Ramos (cell line): ENCODE results near the gene EXOC1.
"Not testable (repeated sequence)": the region's sequence is repeated elsewhere in the genome, so short reads cannot be mapped to it uniquely, and the experiment has no call there.

Source experiments
- in situ Hi-C: fragments of 300-500 bp; cut with MboI; formaldehyde crosslinking; loops from one replicate; pipeline ENCODE4 v1.14.3; 2022; ENCODE audit warnings: low sequenced_read_pairs; ENCODE audit not compliant: unreplicated experiment

EXOC1 gene

DNA sequence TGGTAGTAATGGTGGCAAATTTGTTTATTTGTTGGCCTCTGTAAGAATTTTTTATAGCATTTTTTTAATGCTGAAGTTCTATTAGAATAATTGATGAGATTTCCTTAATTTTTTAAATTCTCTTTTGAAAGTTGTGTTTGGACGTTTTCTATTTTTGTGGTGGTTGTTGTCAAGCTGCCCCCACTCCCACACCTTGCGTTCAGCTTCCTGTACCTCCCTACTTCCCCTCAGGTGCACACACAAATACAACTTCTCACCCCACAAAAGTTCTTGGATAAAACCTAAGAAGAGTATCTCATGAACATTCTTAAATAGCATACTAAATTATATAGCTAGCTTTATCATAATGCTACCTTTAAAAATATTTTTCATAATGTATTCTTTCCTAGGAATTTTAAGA is 38.7 kb downstream of the EXOC1 start:
- in situ Hi-C loops, result no loop called here

DNA sequence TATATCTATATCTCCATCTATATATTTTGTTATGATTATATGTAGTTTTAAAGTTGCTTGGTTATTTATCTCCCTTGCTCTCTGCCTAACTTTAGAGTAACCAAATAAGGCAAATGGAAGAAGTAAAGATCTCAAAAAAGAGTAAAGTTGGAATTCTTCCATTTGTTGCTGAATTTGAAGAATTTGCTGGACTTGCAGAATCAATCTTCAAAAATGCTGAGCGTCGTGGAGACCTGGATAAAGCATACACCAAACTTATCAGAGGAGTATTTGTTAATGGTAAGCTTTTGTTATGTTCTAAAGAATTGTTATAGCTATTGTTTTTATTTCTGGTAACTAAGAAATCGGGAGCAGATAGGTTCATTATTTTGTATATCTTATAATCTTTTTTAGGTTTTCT is 43.2 kb downstream of the EXOC1 start:
- in situ Hi-C loops, result no loop called here

- in situ Hi-C loops, result no loop called here
Observed at GRCh38 chr4:55902677-55903076, 49.2 kb downstream of the EXOC1 start.

GRCh38 chr4:55903577-55903976 is 50.1 kb downstream of the EXOC1 start:
- in situ Hi-C loops, result no loop called here

DNA sequence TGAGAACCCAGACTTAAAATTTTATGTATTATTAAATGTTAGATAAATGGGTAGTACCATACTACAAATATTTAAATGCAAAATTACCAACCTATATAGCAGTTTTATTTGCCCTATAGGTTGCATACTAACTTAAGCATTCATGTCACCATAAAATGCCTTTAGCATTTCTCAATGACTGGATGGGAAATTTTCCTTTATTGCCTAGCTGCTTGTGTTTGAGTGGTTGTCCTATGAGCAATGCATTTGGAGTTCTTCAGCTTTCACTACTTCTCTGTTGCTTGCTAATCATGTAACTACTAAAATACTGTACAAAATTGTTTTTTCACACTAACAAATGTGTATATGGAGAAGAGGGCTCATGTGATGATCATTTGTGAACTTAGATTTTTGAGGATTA is 51.1 kb downstream of the EXOC1 start:
- in situ Hi-C loops, result no loop called here

GRCh38 chr4:55906323-55906722 is 52.9 kb downstream of the EXOC1 start:
- in situ Hi-C loops, result no loop called here

DNA sequence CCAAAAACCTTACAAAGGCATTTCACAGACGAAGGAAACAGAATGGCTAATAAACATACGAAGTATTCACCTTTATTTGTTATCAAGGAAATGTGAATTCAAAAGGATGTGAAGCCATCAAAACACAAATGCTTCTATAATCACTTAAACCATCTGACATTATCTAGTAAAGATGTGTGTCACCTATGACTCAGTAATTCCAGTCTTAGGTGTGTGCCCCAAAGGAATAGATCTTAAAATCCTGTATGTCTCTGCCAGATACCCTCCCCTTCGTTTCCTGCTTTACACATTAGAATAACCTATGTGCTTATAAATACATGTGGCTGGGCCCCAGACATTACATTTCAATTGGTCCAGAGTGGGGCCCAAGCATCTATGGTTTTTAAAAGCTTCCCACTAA is 53.5 kb downstream of the EXOC1 start:
- in situ Hi-C loops, result no loop called here

- in situ Hi-C loops, result no loop called here
Observed at GRCh38 chr4:55907469-55907868, 54.0 kb downstream of the EXOC1 start.

- in situ Hi-C loops, result no loop called here
Observed at GRCh38 chr4:55910140-55910539, 56.7 kb downstream of the EXOC1 start.

DNA sequence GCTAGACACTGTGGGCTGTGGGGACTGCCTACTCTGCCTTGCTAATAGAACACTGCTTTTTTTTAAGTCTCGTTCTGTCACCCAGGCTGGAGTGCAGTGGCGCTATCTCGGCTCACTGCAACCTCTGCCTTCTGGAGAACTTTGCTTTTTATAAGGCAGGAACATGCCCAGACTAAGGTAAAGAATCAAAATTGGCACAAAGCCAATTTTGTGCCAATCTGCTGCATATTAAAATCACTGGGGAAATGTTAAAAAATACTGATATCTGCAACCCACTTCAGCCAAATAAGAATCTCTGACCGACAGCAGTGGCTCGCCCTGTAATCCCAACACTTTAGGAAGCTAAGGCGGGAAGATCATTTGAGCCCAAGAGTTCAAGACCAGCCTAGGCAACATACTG is 58.8 kb downstream of the EXOC1 start:
- in situ Hi-C loops, result no loop called here

GRCh38 chr4:55920571-55920970 is 67.1 kb downstream of the EXOC1 start:
- in situ Hi-C loops, result no loop called here

DNA sequence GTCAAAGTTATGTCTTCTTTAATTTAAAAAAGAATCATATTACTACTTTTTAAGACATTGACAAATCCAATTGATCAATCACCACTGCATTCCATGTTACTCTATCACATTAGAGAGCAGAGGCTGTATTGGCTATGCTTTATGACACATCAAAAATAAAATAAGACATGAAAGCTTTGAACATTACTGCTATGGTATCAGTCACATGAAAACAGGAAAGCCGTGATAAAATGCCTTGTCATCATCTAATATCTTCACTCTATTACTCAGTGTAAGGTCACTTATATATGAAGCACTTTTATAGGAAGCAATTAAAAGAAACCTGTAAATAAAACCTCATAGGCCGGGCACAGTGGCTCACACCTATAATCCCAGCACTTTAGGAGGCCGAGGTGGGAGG is 67.6 kb downstream of the EXOC1 start:
- in situ Hi-C loops, result no loop called here

- in situ Hi-C loops, result no loop called here
Observed at GRCh38 chr4:55925241-55925640, 71.8 kb downstream of the EXOC1 start.

- in situ Hi-C loops, result no loop called here
Observed at GRCh38 chr4:55926610-55927009, 73.2 kb downstream of the EXOC1 start.

- in situ Hi-C loops, result no loop called here
Observed at GRCh38 chr4:55927803-55928437, 74.5 kb downstream of the EXOC1 start.

DNA sequence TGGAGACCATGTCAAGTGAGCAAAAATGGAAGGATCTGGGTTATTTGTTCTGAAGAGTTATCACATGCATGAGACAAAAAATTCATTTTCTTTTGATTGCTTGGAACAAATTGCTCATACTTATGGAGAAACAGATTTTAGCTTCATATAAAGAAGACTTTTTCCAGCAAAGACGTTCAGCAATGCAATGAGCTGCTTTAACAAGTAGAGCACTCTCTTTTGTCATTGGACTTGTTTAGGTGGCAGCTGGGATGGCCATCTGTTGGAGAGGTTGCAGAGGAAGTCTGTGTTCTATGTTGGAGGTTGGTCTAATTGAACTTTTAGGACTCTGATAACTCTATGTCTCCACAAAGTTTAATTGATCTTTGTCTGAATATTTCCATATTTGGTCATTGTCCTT is 75.4 kb downstream of the EXOC1 start:
- in situ Hi-C loops, result no loop called here

GRCh38 chr4:55931043-55931442 is 77.6 kb downstream of the EXOC1 start:
- in situ Hi-C loops, result no loop called here

- in situ Hi-C loops, result no loop called here
Observed at GRCh38 chr4:55931833-55932232, 78.4 kb downstream of the EXOC1 start.

DNA sequence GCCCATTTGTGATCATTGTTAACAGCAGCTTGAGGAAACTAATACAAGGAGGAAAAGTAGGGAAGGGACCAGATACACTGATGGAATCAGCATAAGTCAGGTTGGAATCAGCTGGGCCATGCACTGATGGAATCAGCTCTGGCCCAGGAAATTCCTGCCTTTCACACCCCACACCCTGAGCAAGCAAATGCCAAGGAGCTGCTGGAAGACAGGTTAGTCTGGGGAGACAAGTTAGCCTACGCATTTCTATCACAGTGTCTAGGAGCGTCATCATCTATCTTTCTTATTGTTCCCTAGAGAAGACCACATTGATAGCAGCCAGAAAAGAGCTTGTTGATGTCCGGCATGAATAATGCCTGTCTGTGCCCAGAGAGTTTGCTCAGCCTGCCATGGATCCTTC is 79.1 kb downstream of the EXOC1 start:
- in situ Hi-C loops, result no loop called here

GRCh38 chr4:55933611-55934010 is 80.2 kb downstream of the EXOC1 start:
- in situ Hi-C loops, result no loop called here

DNA sequence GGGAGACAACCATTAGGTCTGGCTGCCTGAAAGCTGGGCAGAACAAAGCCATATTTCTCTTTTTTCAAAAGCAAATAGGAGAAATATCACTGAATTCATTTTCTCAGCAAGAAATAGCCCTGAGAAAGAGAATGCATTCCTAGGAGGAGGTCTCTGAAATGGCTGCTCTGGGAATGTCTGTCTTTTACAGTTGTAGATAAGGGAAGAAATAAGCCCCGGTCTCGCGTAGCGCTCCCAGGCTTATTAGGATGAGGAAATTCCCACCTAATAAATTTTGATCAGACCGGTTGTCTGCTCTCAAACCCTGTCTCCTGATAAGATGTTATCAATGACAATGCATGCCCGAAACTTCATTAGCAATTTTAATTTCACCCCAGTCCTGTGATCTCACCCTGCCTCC is 82.5 kb downstream of the EXOC1 start:
- in situ Hi-C loops, result not testable (repeated sequence)

DNA sequence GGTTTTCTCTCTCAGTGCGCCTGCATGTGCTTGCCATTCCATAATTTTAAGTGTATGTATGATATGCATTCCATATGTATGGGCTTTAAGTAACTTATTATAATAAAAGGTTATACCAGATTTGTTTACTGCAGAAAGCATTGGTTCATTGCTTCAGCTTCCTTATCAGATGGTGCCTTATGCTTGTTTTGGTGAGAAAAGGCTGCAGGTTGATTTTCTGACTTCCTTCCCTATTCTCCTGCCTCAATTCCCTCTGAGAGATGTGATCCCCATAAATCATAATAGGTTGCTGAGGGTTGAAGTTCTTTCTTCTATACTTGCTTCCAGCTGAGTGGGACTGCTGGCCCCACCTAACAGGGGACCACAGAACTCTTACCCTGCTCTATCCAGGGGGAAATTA is 85.0 kb downstream of the EXOC1 start:
- in situ Hi-C loops, result no loop called here

DNA sequence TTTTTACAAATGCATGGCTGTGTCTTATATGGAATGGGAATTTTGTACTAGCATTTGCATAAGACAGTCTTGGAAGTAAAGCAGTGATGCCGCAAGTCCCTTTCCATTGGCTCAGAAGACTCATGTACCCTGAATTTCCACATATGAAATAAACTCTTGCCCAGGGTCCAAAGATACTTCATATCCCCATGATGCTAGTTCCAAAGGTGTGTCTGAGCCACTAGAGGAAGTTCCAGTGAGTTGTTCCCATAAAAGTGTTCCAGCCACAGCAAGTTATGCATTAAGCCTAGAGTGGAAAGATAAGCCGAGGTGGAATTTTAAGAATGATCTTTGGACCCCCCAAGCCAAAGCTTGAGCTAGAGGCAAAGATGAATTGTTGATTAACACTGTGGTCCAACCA is 86.0 kb downstream of the EXOC1 start:
- in situ Hi-C loops, result no loop called here
